NCI-H524 (cell line): ENCODE data around the gene FRMPD1.
"Not testable (repeated sequence)": the region's sequence is repeated elsewhere in the genome, so short reads cannot be mapped to it uniquely, and the experiment has no call there.

Experiments used
- DNase-seq, 2 experiments: peaks; one replicate each; lab custom pipeline; 2025; lab: John Stamatoyannopoulos, UW

FRMPD1 gene

DNA sequence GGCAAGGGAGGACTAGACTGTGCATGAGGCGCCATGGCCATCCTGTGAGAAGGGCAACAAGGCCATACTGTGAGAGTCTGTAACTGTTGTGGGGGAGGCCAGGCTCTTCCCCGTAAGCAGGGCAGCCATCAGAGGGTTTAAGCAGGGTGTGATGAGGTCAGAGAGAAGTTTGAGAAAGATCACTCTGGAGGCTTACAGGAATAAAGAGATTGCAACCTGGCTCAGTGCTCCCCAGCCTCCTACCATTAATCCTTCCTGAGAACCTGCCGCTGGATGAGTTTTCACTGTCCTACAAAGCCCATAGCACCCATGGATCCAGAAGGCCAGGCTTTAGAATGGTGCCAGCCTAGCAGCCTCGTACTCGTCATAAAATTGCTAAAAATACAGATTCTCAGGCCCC, 88.5 kb downstream of the FRMPD1 start:
- DNase-seq = no peak

DNA sequence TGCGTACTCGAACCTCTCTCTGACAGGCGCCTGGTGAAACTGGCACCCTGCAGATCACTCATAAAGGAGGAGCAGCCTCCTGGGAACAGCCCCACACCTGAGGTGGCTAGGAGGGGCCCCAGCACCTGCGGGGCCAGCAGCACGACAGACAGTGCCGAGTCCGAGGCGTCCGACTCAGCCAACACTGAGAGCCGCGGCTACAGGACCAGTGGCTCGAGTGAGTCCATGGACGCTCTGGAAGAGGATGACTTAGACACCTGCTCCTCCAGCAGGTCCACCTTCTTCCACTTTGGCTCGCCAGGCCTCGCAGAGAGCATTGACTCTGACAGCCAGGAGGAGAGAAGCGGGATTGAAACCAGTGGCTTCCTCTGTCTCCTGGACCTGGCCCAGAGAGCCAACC, 89.4 kb downstream of the FRMPD1 start:
- no peak for DNase-seq

DNA sequence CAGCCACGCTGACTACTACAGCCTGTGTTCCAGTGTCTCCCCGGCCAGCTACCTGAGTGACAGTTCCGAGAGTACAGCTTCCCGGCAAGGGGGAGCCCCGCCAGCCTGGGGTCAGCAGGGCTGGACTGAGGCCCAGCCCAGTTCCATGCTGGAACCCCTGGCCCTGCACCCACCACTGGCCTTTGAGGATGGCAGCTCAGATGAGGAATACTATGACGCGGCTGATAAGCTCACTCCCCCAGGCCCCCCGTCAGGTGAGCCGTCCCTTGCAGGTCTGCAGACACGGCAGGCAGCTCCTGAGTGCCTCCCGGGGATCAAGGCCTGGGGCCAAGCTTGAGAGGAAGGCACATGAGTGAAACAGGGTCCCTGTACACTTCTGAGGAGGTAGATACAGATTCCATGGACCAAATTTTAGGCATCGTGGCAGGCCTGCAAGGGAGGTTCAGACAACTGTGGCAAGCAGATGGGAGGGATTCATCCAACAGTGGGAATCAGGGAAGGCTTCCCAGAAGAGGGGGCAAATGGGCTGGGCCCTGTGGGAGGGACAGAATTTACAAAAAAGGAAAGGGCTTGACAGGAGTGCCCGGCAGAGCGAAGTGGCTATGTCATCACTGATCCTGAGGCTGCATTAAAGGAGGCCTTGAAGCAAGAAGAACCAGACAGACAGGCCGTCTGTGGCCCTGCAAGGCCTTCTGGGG, 90.0 kb downstream of the FRMPD1 start:
- DNase-seq = no peak

DNA sequence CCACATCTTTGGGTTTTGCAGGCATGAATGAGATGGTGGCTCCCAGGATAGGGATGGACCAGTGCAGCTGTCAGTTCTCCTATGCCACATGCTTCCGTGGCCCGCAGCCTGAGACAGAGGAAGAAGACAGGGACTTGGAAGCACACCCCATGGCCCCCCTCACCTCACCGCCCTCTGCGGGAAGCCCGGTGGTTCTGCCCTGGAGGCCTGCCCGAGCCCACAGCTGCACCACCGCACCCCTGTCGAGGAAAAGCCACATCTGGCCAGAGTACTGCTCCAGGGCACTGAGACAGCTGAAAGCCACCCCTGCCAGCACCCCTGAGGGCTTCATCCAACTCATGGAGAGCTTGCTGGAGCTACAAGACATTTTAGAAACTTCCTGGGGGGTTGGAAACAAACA, 95.2 kb downstream of the FRMPD1 start:
- DNase-seq = no peak

DNA sequence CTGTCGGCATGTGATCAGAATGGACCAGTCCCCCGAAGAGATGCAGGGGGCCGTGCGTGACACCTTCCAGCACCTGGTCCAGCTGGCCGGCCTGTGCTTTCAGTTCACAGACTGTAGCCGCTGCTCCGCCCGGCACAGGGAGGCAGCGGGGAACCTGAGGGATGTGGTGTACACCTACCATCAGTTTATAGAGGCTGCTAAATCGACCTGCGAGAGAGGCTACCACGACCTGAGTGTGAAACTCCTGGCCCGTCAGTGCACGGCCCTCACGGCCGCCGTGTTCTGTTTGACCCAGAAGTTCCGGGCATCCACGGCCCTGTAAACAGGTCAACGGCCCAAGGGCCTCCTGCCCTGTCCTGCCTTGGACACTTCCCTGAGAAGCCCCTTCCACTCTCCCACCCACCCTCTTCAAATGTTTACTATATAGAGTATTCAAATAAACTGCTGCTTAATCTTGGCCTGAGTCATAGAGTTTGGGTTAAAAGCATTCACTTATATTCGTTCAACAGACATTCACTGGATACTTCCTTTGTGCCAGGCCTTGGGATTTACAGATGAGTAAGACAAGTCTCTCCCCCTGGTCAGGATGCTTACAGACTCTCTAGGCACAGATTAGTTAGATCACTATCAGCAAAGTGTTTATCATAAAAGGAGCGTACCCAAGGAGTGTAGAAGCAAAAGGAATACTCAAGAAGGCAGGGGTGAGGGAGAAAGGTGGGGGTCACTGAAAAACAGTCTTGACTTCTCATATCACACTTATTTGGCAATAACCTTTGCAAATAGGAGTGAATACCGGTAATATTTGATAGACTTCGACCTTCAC, 95.9 kb downstream of the FRMPD1 start:
- DNase-seq = no peak

DNA sequence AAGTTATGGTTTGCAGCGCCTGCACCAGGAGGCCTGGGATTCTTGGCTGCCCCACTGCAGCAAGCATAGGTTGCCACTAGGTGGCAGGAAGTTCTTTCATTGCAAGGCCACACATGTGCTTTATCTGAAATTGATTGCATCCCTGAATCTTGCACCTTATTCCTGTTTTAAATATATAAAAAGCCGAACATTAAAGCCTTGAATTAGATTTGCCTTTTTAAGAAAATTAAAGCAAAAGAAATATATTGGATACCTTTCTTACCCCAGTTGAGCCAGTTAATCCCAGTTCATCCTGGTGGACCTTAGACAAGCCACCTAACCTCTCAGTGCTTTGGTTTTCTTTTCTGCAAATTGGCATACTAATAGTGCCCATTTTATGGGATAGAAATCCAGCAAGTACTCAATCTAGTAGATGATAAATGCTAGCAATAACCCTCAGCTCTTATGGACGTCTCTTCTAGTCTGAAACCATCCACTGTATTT, 96.6 kb downstream of the FRMPD1 start:
- peak in 1 of 2 experiments; percentile 71 for DNase-seq

DNA sequence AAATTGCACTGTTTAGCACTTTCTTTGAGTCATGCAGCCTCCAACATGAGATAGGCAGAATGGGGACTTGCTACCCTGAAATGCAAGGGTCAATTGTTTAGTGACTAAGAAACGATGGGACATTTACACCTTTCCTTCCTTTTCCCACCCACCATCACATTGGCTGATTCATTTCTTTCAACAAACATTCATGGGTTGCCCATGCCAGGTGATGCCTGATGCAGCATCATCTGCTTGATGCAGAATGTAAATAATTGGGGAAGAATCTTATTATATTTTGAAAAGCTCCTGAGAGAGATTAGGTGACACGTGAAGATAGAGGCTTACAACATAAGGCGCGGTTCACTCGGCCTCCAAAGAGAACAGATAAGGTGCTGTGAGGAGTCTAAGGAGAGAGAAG, 98.4 kb downstream of the FRMPD1 start:
- DNase-seq = peak in 1 of 2 experiments; percentile 32

DNA sequence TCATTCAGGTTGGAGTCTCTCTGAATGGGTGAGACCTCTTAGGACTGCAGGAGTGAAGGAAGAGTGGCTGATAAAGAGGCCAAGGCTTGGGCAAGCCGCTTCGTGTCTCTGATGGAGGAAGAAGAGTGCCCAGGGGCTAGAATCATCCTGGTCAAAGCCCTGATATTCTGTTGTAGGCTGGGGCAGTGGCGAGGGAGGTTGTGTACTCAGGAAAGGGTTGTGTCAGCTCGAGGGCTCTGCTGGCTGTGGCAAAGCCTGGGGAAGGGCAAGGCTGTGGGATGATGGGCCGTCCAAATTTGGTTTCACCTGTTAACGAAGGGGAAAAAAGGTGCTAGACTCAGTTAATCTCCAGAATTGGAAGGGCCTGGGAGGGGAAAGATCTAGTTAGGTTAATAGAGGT, 100.4 kb downstream of the FRMPD1 start:
- no peak for DNase-seq

DNA sequence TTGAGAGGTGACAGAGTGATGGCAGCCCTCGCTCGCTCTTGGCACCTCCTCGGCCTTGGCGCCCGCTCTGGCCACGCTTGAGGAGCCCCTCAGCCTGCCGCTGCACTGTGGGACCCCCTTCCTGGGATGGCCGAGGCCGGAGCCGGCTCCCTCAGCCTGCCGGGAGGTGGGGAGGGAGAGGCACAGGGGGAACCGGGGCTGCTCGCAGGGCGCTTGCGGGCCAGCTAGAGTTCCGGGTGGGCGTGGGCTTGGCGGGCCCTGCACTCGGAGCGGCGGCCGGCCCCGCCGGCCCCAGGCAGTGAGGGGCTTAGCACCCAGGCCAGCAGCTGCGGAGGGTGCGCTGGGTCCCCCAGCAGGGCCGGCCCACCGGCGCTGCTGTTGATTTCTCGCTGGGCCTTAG, 101.0 kb downstream of the FRMPD1 start:
- not testable (repeated sequence) for DNase-seq

DNA sequence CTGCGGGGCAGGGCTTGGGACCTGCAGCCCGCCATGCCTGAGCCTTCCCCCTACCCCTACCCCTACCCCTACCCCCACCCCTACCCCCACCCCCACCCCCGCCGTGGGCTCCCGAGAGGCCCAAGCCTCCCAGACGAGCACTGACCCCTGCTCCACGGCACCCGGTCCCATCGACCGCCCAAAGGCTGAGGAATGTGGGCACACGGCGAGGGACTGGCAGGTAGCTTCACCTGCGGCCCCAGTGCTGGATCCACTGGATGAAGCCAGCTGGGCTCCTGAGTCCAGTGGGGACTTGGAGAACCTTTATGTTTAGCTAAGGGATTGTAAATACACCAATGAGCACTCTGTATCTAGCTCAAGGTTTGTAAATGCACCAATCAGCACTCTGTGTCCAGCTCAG, 101.4 kb downstream of the FRMPD1 start:
- DNase-seq = not testable (repeated sequence)

DNA sequence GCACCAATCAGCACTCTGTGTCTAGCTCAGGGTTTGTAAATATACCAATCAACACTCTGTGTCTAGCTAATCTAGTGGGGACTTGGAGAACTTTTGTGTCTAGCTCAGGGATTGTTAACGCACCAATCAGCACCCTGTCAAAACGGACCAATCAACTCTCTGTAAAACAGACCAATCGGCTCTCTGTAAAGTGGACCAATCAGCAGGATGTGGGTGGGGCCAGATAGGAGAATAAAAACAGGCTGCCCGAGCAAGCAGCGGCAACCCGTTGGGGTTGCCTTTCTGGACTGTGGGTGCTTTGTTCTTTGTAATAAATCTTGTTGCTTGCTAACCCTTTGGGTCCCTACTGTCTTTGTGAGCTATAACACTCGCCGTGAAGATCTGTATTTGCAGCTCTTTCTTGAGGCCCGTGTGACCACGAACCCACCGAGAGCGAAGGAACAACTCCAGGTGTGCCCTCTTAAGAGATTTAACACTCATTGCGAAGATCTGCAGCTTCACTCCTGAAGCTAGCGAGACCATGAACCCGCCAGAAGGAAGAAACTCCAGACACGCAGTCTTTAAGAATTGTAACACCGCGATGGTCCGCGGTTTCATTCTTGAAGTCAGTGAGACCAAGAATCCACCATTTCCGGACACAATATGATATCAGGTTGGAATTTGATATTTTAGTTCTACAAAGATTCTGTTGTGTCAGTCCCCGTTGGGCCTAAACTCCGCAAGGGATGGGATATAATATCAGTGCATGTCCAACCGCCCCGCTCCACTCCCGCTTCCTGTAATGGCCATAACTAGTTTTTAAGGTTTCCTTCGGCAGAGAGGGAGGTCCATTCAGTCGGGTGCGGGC, 102.1 kb downstream of the FRMPD1 start:
- DNase-seq = no peak

DNA sequence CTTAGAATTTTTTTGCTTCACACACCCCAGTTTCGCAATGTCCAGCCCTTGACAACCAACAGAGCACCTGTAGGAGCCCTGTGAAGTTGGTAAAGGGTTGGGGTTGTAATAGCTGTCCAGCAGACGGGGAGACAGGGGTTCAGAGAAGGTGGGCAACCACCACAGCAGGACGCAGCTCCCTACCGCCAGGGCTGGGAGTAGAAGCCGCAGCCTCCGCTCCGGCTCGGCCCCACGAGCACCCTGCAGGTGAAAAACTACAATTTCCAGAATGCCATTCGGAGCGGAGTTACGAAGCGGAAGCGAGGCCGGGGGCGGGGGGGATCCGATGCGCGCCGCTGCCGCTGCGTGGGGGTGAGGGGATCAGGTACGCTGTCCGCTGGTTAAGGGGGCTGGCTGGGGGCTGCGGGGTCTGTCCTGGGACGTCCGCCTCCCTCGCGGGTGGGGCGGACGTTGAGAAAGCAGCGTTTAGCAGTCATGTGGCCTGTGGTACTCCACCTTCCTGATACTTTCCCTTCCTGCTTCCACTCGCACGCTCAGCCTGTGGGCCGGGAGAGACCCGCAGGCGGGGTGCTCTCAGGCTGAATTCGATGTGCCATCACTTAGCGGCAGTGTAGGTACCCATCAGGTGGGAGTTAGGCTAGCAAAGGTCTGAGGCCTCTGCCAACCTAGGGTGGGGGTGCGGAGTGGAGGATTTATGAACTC, 102.9 kb downstream of the FRMPD1 start, which contains the start of gene TRMT10B:
Gene TRMT10B, plus strand, starts transcription at position 317 of the 702 bp plus-strand sequence. CDS start 8,127 bp downstream, outside the sequence.
- peak; percentile 42 to 74 for DNase-seq

DNA sequence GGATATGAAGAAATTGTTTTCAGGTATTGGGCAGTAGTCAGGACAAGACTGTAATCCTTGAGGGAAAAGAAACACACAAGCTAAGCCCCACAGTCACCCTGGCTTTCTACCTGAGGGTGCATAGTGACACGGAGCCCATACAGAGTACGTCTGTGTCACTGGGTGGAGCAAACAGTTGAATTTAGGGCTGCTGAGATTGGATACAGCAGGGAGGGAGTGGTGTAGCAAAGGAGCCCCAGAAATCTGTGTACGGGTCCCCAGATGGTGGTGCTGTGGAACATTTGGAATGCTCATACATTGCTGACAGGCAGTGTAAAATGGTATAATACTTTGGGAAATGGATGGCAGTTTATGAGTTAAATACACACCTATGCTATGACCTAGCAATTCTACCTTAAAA, 108.0 kb downstream of the FRMPD1 start:
- no peak for DNase-seq

DNA sequence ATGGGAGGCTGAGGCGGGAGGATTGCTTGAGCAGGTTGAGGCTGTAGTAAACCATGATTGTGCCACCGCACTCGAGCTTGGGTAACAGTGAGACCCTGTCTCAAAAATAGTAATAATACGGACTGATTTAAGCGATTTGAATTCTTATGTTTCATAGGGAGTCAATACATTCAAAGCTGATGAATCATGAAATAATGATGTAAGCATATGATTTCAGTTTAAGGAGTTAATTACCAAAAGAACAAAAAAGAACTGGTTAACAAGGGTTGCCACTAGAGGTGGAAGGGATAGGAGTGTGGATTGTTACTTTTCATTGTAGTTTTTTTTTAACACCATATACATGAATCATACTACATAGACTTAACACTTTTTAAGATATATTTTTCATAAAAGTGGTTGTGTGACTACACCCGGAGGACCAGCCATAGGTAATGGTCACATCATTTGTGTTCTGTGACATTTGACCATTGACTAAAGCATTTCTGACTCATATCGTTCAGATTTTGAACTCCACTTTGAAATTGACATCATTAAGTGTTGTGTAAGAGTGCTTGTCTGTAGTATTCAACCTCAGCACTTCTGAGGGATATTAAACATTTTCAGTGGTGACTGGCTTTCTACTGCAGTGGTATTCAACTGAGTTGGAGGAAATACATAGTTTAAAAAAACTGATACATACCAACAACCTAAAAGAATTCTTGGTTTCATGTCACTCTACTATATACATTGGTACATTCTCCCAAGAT, 109.8 kb downstream of the FRMPD1 start:
- DNase-seq = no peak

DNA sequence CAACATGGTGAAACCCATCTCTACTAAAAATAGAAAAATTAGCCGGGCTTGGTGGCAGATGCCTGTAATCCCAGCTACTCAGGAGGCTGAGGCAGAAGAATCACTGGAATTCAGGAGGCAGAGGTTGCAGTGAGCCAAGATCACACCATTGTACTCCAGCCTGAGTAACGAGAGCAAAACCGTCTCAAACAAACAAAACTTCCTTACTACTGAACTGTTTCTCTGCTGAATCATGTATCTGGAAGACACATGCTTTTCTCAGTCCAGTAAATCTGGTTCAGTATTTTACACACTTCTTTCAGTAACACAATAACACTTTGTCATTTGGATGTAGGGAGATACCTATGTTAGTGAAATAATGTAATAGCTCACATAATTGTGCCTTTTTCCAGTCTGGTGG, 110.8 kb downstream of the FRMPD1 start:
- no peak for DNase-seq

DNA sequence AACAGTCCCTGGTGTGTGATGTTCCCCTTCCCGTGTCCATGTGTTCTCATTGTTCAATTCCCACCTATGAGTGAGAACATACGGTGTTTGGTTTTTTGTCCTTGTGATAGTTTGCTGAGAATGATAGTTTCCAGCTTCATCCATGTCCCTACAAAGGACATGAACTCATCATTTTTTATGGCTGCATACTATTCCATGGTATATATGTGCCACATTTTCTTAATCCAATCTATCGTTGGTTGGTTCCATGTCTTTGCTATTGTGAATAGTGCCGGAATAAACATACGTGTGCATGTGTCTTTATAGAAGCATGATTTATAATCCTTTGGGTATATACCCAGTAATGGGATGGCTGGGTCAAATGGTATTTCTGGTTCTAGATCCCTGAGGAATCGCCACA, 114.5 kb downstream of the FRMPD1 start:
- not testable (repeated sequence) for DNase-seq

DNA sequence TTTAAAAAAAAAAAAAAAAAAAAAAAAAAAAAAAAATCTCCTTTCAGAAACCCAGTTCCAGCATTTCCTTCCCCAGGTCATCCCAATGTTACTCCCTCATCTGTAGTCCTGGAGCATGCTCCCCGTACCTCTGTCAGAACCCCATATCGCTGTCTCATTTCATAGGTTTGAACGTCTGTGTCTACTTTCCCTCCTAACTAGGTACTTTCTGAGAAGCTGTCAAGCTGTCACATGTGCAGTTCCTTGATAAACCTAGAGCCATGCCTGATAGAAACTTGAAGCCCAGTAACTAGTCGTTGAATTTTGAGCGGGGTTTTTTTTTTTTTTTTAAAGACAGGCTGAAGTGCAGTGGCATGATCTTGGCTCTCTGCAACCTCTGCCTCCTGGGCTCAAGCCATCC, 118.6 kb downstream of the FRMPD1 start:
- DNase-seq = no peak

DNA sequence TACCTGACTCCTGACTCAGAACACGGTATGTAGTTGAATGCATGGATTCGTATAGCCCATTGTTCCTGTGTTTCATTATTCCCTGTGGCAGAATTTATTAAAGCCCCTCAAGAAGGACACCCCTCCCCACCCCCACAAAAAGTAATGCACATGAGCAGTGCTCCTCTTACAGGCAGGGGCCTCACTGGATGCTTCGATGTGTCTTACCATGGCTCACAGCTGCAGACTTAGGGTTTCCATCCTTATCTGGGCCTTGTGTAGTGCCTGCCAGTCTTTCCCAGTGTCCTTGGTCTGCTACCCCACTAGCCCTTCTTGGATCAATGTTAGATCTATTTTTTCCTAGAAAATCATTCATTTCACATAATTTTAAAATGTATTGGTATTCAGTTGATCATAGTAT, 119.2 kb downstream of the FRMPD1 start:
- no peak for DNase-seq

DNA sequence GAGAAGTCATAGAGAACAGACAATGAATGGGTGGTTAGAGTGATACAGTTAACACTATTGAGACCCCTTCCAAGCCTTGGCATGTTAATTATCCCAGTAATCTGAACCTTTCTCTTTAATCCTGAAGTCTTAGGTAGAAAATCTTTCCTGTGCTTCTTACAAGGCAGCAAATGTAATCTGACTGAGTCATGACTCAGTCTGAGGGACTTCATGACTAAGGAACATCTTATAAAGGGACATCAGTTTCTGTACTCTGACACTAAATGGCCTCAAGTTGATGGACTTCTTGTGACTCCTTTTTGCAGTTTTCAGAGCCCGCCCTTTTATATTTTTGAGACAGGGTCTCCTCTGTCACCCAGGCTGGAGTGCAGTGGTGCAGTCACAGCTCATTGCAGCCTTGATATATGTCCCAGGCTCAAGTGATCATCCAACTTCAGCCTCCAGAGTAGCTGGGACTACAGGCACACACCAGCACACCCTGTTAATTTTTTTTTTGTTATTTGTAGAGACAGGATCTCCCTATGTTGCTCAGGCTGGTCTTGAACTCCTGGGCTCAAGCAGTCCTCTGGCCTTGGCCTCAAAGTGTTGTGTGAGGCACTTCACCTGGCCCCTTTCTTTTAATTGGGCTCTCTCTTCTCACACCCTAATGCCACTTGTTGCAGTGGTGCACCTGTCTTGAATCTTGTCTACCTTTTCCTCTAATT, 124.6 kb downstream of the FRMPD1 start:
- DNase-seq = no peak

DNA sequence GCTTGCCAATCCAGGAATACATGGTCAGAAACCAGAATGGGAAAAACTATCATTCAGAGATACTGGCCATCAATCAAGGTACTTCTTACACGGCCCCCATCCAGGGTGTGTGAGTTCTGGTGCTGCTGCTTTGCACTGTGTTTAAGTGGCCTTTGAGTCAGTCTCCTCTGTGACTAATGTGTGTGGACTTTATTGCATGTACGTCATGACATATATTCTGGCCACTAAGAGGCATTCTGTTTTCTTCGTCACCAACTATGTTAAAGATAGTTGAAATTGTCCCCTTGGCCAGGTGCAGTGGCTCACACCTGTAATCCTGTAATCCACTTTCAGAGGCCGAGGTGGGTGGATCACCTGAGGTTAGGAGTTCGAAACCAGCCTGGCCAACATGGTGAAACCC, 125.6 kb downstream of the FRMPD1 start:
- DNase-seq = no peak
